WTC11 (cell line): ENCODE results near the gene NT5DC1. TPM values are rescaled to one million over a fixed set of nuclear protein-coding genes. Genes with fewer than 3 reads are reported as not detected.

Source experiments
- ATAC-seq: fragments of 200-7000 bp; cut with Tn5 transposase; 2 replicates; pipeline ENCODE4 v1.10.0; 2021; ENCODE audit warnings: mild to moderate bottlenecking, moderate library complexity
- CTCF ChIA-PET: fragments of 300-600 bp; sonication (Branson Sonifier 250); formaldehyde crosslinking; loops from one replicate; lab custom pipeline; 2021; ENCODE audit warnings: antibody characterized with exemption; lab: Charles Lee
- POLR2A ChIA-PET: fragments of 350-600 bp; sonication (Branson Sonifier 250); formaldehyde crosslinking; loops from one replicate; lab custom pipeline; 2021; ENCODE audit warnings: antibody characterized with exemption; lab: Charles Lee
- DNase-seq: peaks from one replicate; pipeline ENCODE4 v3.0.0; 2021; ENCODE audit warnings: low spot score
- H3K27ac Mint-ChIP-seq: 2 replicates; pipeline ENCODE4 v1.8.0; 2021; ENCODE audit warnings: mixed read lengths
- H3K27me3 Mint-ChIP-seq: 2 replicates; pipeline ENCODE4 v1.8.0; 2021; ENCODE audit warnings: low read depth, mild to moderate bottlenecking, moderate library complexity, mixed read lengths
- H3K36me3 Mint-ChIP-seq: 2 replicates; pipeline ENCODE4 v1.8.0; 2021; ENCODE audit warnings: mixed read lengths
- H3K4me1 Mint-ChIP-seq: 2 replicates; pipeline ENCODE4 v1.8.0; 2022; ENCODE audit warnings: mixed read lengths
- H3K4me3 Mint-ChIP-seq: 2 replicates; pipeline ENCODE4 v1.8.0; 2021; ENCODE audit warnings: mild to moderate bottlenecking, moderate library complexity, mixed read lengths
- H3K9me3 Mint-ChIP-seq: 2 replicates; pipeline ENCODE4 v1.8.0; 2021; ENCODE audit warnings: mixed read lengths
- E2F1 ChIP-seq: sonication (generic); formaldehyde crosslinking; IDR thresholded peaks from 2 replicates; pipeline ENCODE4 v1.8.0; 2022; ENCODE audit warnings: mild to moderate bottlenecking, missing genetic modification reagents
- E2F5 ChIP-seq: sonication (generic); formaldehyde crosslinking; IDR thresholded peaks from 2 replicates; pipeline ENCODE4 v1.8.1; 2022; ENCODE audit warnings: mild to moderate bottlenecking, moderate library complexity, missing genetic modification reagents
- FOXK1 ChIP-seq: sonication (generic); formaldehyde crosslinking; IDR thresholded peaks from 2 replicates; pipeline ENCODE4 v1.8.0; 2022; ENCODE audit warnings: mild to moderate bottlenecking, moderate library complexity, missing genetic modification reagents
- GRHL2 ChIP-seq: fragments of 250-450 bp; sonication (Bioruptor Pico); IDR thresholded peaks from 2 replicates; pipeline ENCODE4 v1.8.0; 2022; ENCODE audit warnings: mild to moderate bottlenecking, moderate library complexity; ENCODE audit not compliant: insufficient replicate concordance, severe bottlenecking
- GTF2I ChIP-seq: fragments of 250-450 bp; sonication (Bioruptor Pico); conservative IDR thresholded peaks from 2 replicates; pipeline ENCODE4 v1.4.0; 2021; ENCODE audit warnings: mild to moderate bottlenecking
- IRF2 ChIP-seq: sonication (generic); formaldehyde crosslinking; IDR thresholded peaks from 2 replicates; pipeline ENCODE4 v1.8.0; 2022; ENCODE audit warnings: low read depth, missing genetic modification reagents, borderline replicate concordance
- MLX ChIP-seq: sonication (generic); formaldehyde crosslinking; IDR thresholded peaks from 2 replicates; pipeline ENCODE4 v1.8.1; 2023; ENCODE audit warnings: mild to moderate bottlenecking, missing genetic modification reagents, moderate library complexity
- TCF7 ChIP-seq: sonication (generic); formaldehyde crosslinking; IDR thresholded peaks from 2 replicates; pipeline ENCODE4 v1.8.0; 2022; ENCODE audit warnings: mild to moderate bottlenecking, low read depth, missing genetic modification reagents, moderate library complexity
- USF1 ChIP-seq: sonication (generic); formaldehyde crosslinking; IDR thresholded peaks from 2 replicates; pipeline ENCODE4 v1.8.0; 2022; ENCODE audit warnings: mild to moderate bottlenecking, missing genetic modification reagents
- ZMAT4 ChIP-seq: fragments of 250-450 bp; sonication (Bioruptor Pico); IDR thresholded peaks from 2 replicates; pipeline ENCODE4 v1.9.0; 2021; ENCODE audit warnings: mild to moderate bottlenecking
- ZNF121 ChIP-seq: sonication (generic); formaldehyde crosslinking; IDR thresholded peaks from 2 replicates; pipeline ENCODE4 v1.8.0; 2023; ENCODE audit warnings: missing genetic modification reagents
- ZNF263 ChIP-seq: sonication (generic); formaldehyde crosslinking; IDR thresholded peaks from 2 replicates; pipeline ENCODE4 v1.8.1; 2022; ENCODE audit warnings: low read depth, mild to moderate bottlenecking, moderate library complexity, missing genetic modification reagents
- ZNF416 ChIP-seq: fragments of 250-450 bp; sonication (Bioruptor Pico); IDR thresholded peaks from 2 replicates; pipeline ENCODE4 v1.9.0; 2021; ENCODE audit warnings: mild to moderate bottlenecking, inconsistent platforms
- total RNA-seq: library from RNA; stranded (reverse); gene quantifications from 3 replicates; pipeline ENCODE4 v1.2.3, GENCODE V29; 2021

Gene NT5DC1
- total RNA-seq, 1 experiment from 2014 or later: 67.9 TPM

GRCh38 chr6:116165596-116165995 lies 64.9 kb downstream of the NT5DC1 start:
- H3K4me3 Mint-ChIP-seq: no peak overlapping the region
- H3K27me3 Mint-ChIP-seq: no peaks in the 10 kb centered on the region
- DNase-seq (no peak), ATAC-seq (no peak)
- H3K27ac Mint-ChIP-seq: no peak overlapping the region
- ChIA-PET CTCF (no interaction called here), POLR2A (no interaction called here)
- TF ChIP-seq IRF2 (CRISPR knock-in tag) (no peak), E2F5 (CRISPR knock-in tag) (no peak)
- H3K4me1 Mint-ChIP-seq: no peaks in the 10 kb centered on the region; the same call in 1 of the 2 replicates
- H3K9me3 Mint-ChIP-seq: peaks cover 12% of the 10 kb centered on the region
- H3K36me3 Mint-ChIP-seq: peaks cover 5% of the 10 kb centered on the region

- POLR2A ChIA-PET: no interaction called here
- Mint-ChIP-seq H3K4me3 (no peak overlapping the region), H3K4me1 (no peaks in the 10 kb centered on the region; the same call in 1 of the 2 replicates), H3K9me3 (peaks cover 11% of the 10 kb centered on the region), H3K27me3 (no peaks in the 10 kb centered on the region), H3K27ac (no peak overlapping the region), H3K36me3 (peaks cover 2% of the 10 kb centered on the region; the same call in 1 of the 2 replicates)
- CTCF ChIA-PET: no interaction called here
- no peak for TF ChIP-seq FOXK1 (CRISPR knock-in tag)
- ATAC-seq (no peak), DNase-seq (no peak)
Observed at GRCh38 chr6:116166369-116166768, 65.7 kb downstream of the NT5DC1 start.

GRCh38 chr6:116168148-116168547 lies 67.5 kb downstream of the NT5DC1 start:
- CTCF ChIA-PET: no interaction called here
- Mint-ChIP-seq H3K9me3 (peaks cover 11% of the 10 kb centered on the region), H3K4me1 (no peaks in the 10 kb centered on the region; the same call in 1 of the 2 replicates), H3K27me3 (no peaks in the 10 kb centered on the region), H3K27ac (no peak overlapping the region), H3K36me3 (peaks cover 2% of the 10 kb centered on the region; the same call in 1 of the 2 replicates), H3K4me3 (no peak overlapping the region)
- no peak for TF ChIP-seq GRHL2 (CRISPR knock-in tag)
- TF ChIP-seq ZNF416 (CRISPR knock-in tag): no peak
- TF ChIP-seq MLX (CRISPR knock-in tag): no peak
- no peak for TF ChIP-seq ZMAT4 (CRISPR knock-in tag)
- no peak for TF ChIP-seq ZNF263 (CRISPR knock-in tag)
- ATAC-seq: no peak
- POLR2A ChIA-PET: no interaction called here
- no peak for DNase-seq

GRCh38 chr6:116169880-116170279 lies 69.2 kb downstream of the NT5DC1 start:
- TF ChIP-seq ZNF263 (CRISPR knock-in tag) (no peak), USF1 (CRISPR knock-in tag) (no peak), TCF7 (CRISPR knock-in tag) (no peak), GTF2I (no peak), GRHL2 (CRISPR knock-in tag) (no peak), E2F1 (CRISPR knock-in tag) (no peak), ZNF121 (CRISPR knock-in tag) (no peak)
- Mint-ChIP-seq H3K27ac (no peak overlapping the region), H3K36me3 (peaks cover 6% of the 10 kb centered on the region), H3K9me3 (peaks cover 11% of the 10 kb centered on the region), H3K4me1 (no peaks in the 10 kb centered on the region; the same call in 1 of the 2 replicates), H3K4me3 (no peak overlapping the region), H3K27me3 (no peaks in the 10 kb centered on the region)
- ChIA-PET CTCF (no interaction called here), POLR2A (no interaction called here)
- DNase-seq (no peak), ATAC-seq (no peak)
